SK-N-SH (cell line): ENCODE measurements around the gene KCTD4. TPM values are rescaled to one million over a fixed set of nuclear protein-coding genes. Genes with fewer than 3 reads are reported as not detected.

Experiments
- CTCF ChIA-PET: fragments of 300-600, 350-600 bp; formaldehyde crosslinking; extraction: SDS; loops from one replicate; lab custom pipeline; 2021; lab: Yijun Ruan, JAX
- POLR2A ChIA-PET: fragments of 350-600 bp; sonication (Branson Sonifier 250); formaldehyde crosslinking; extraction: SDS; loops from one replicate; lab custom pipeline; 2020; ENCODE audit warnings: antibody characterized with exemption, inconsistent platforms; lab: Yijun Ruan, JAX
- DNase-seq: peaks from one replicate; pipeline ENCODE4 v3.0.0; 2012
- H2AFZ ChIP-seq: fragments of 200-600 bp; sonication (generic); 2 replicates; pipeline ENCODE4 v1.8.1; 2016; ENCODE audit warnings: antibody characterized with exemption, mild to moderate bottlenecking, low read depth
- H3F3A ChIP-seq: fragments of 200-600 bp; sonication (generic); replicated peaks from 2 replicates; pipeline ENCODE3; 2016; ENCODE audit warnings: antibody characterized with exemption, mild to moderate bottlenecking; ENCODE audit not compliant: insufficient read depth
- H3K27ac ChIP-seq, 2 experiments: fragments of 200-500 bp in 1 of 2; fragments of 200-600 bp in 1 of 2; sonication (Bioruptor generic) in 1 of 2; sonication (generic), shearing (Covaris generic) in 1 of 2; 2 replicates each; pipeline versions ENCODE4 v1.5.1 to v1.6.1; 2014 to 2016; ENCODE audit warnings: low read depth in 2 of 2, inconsistent platforms in 1 of 2, low read length in 1 of 2, mild to moderate bottlenecking in 1 of 2, mixed read lengths in 1 of 2
- H3K27me3 ChIP-seq: fragments of 200-600 bp; sonication (generic), shearing (Covaris generic); 2 replicates; pipeline ENCODE4 v1.6.1; 2016; ENCODE audit warnings: mixed run types; ENCODE audit not compliant: insufficient read depth
- H3K36me3 ChIP-seq, 2 experiments: fragments of 200-500 bp in 1 of 2; fragments of 200-600 bp in 1 of 2; sonication (Bioruptor generic) in 1 of 2; sonication (generic) in 1 of 2; replicated peaks in 1 of 2; 2 replicates each; pipeline versions ENCODE3 to v1.5.1; 2014 to 2016; ENCODE audit warnings: low read length in 1 of 2, mild to moderate bottlenecking in 1 of 2; ENCODE audit not compliant: insufficient read depth in 2 of 2, control insufficient read depth in 1 of 2
- H3K4me1 ChIP-seq, 2 experiments: fragments of 200-500 bp in 1 of 2; fragments of 200-600 bp in 1 of 2; sonication (Bioruptor generic) in 1 of 2; sonication (generic), shearing (Covaris generic) in 1 of 2; 2 replicates each; pipeline versions ENCODE4 v1.5.1 to v1.6.1; 2014 to 2016; ENCODE audit warnings: low read depth in 1 of 2, low read length in 1 of 2, mixed run types in 1 of 2; ENCODE audit not compliant: insufficient read depth in 2 of 2, control insufficient read depth in 1 of 2
- H3K4me2 ChIP-seq: fragments of 200-600 bp; sonication (generic), shearing (Covaris generic); 2 replicates; pipeline ENCODE4 v1.6.1; 2017; ENCODE audit warnings: mixed run types
- H3K4me3 ChIP-seq, 2 experiments: fragments of 200-500 bp in 1 of 2; fragments of 200-600 bp in 1 of 2; sonication (Bioruptor generic) in 1 of 2; sonication (generic), shearing (Covaris generic) in 1 of 2; 2 replicates each; pipeline versions ENCODE4 v1.5.1 to v1.8.1; 2014 to 2016; ENCODE audit warnings: low read depth in 2 of 2, inconsistent platforms in 1 of 2, low read length in 1 of 2, mild to moderate bottlenecking in 1 of 2, mixed read lengths in 1 of 2, moderate library complexity in 1 of 2
- H3K79me2 ChIP-seq: fragments of 200-600 bp; sonication (generic); 2 replicates; pipeline ENCODE4 v1.8.1; 2017; ENCODE audit warnings: mild to moderate bottlenecking; ENCODE audit not compliant: insufficient read depth
- H3K9ac ChIP-seq: fragments of 200-600 bp; sonication (generic); 2 replicates; pipeline ENCODE4 v1.6.1; 2017; ENCODE audit warnings: mixed run types
- H3K9me2 ChIP-seq: fragments of 200-600 bp; sonication (generic); 2 replicates; pipeline ENCODE4 v1.6.1; 2017; ENCODE audit warnings: mixed run types
- H3K9me3 ChIP-seq: fragments of 200-600 bp; sonication (generic); 2 replicates; pipeline ENCODE4 v1.6.1; 2017; ENCODE audit warnings: mixed run types, mild to moderate bottlenecking, moderate library complexity
- H4K20me1 ChIP-seq: fragments of 200-600 bp; sonication (generic); 2 replicates; pipeline ENCODE4 v1.6.1; 2017; ENCODE audit warnings: mild to moderate bottlenecking, mixed run types; ENCODE audit not compliant: insufficient read depth
- CHD2 ChIP-seq: fragments of 150-350 bp; IDR thresholded peaks from 2 replicates; pipeline ENCODE4 v1.6.1; 2018; ENCODE audit warnings: low read length; ENCODE audit not compliant: partially characterized antibody
- ELF1 ChIP-seq: IDR thresholded peaks from 2 replicates; pipeline ENCODE4 v1.4.0; 2012
- EZH2phosphoT487 ChIP-seq: fragments of 200-600 bp; sonication (generic); IDR thresholded peaks from 2 replicates; pipeline ENCODE4 v1.6.1; 2017; ENCODE audit warnings: low read depth, mixed run types, mild to moderate bottlenecking, antibody characterized with exemption, moderate library complexity, borderline replicate concordance
- FOXM1 ChIP-seq: IDR thresholded peaks from 2 replicates; pipeline ENCODE4 v1.4.0; 2012; ENCODE audit warnings: low read depth, mild to moderate bottlenecking
- GABPA ChIP-seq: IDR thresholded peaks from 2 replicates; pipeline ENCODE4 v1.4.0; 2012; ENCODE audit warnings: low read depth, mild to moderate bottlenecking
- JUND ChIP-seq: IDR thresholded peaks from 2 replicates; pipeline ENCODE4 v1.4.0; 2012
- MEF2A ChIP-seq: IDR thresholded peaks from 2 replicates; pipeline ENCODE4 v1.4.0; 2012; ENCODE audit warnings: low read depth, borderline replicate concordance
- MXI1 ChIP-seq: IDR thresholded peaks from 2 replicates; pipeline ENCODE4 v1.6.1; 2012; ENCODE audit warnings: mild to moderate bottlenecking, low read depth, low read length, improper control_type of control experiment
- RFX5 ChIP-seq: IDR thresholded peaks from 2 replicates; pipeline ENCODE4 v1.6.1; 2012; ENCODE audit warnings: mild to moderate bottlenecking, improper control_type of control experiment, low read length
- SIN3A ChIP-seq: IDR thresholded peaks from 2 replicates; pipeline ENCODE4 v1.6.1; 2012; ENCODE audit warnings: low read depth, mild to moderate bottlenecking, low read length, moderate library complexity, borderline replicate concordance
- TAF1 ChIP-seq: IDR thresholded peaks from 2 replicates; pipeline ENCODE4 v1.6.1; 2012; ENCODE audit warnings: low read depth, mild to moderate bottlenecking, low read length, moderate library complexity, borderline replicate concordance
- TCF12 ChIP-seq: IDR thresholded peaks from 2 replicates; pipeline ENCODE4 v1.4.0; 2012
- TEAD4 ChIP-seq: IDR thresholded peaks from 2 replicates; pipeline ENCODE4 v1.4.0; 2012; ENCODE audit warnings: mild to moderate bottlenecking, borderline replicate concordance; ENCODE audit not compliant: insufficient read depth
- WGBS: methylation state at CpG from one replicate; pipeline ENCODE4 v1.1.6; 2017; ENCODE audit warnings: low lambda C conversion rate; 5-methylcytosine and 5-hydroxymethylcytosine counted together
- polyA plus RNA-seq, 3 experiments: library from polyadenylated mRNA; depleted of rRNA; stranded (reverse); fragments of >200 nt; gene quantifications; 2 replicates each; pipeline ENCODE4 v1.2.3, GENCODE V29; 2012
- TF ChIP-seq, protein P1 (sequence below): IDR thresholded peaks from 2 replicates; pipeline ENCODE4 v1.4.0; 2012; ENCODE audit warnings: low read depth
- TF ChIP-seq, protein P2 (sequence below): IDR thresholded peaks from 2 replicates; pipeline ENCODE4 v1.6.1; 2012; ENCODE audit warnings: mild to moderate bottlenecking, low read depth, low read length, moderate library complexity
- TF ChIP-seq, protein P3 (sequence below): fragments of 200-600 bp; sonication (generic); IDR thresholded peaks from 2 replicates; pipeline ENCODE4 v1.6.1; 2017; ENCODE audit warnings: antibody characterized with exemption, mild to moderate bottlenecking, moderate library complexity
- TF ChIP-seq, protein P4 (sequence below): IDR thresholded peaks from 2 replicates; pipeline ENCODE4; 2012

The KCTD4 gene
- polyA plus RNA-seq, 1 of the 3 experiments (the other 2 are of a cell fraction): 0.56 TPM

DNA sequence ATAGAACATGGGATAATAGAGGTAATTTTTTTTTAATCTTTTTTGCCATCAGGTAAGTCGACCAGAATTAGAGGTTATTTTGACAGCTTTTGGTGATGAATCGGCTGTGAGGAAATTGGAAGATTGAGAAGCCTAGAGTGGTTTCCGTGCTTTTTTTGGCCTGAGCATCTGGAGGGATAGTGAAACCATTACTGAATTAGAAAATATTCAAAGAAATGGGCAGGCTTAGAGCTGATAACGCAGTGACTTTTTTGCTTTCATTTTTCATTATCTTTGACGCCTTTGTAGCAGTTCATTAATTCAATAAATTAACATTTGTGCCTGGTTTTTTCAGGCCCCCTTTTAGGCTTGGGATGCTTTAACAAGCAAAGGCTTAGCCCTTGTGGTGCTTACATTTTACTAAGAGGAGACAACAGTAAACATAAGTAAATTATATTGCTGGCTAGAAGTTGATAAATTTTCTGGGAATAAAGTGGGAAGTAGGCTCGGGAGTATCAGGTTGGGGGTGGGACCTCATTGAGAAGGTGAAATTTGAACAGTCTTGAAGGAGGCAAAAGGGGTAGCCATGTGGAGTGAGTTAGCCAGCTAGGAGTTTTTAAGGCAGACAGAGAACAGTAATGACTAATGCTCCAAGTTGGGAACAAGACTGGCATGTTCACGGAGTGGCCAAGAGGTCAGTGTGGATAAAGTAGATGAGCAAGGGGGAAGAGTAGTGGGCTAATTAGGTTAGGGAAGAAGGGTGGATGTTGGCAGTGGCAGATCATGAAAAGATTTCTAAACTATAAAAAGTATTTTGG lies 44.1 kb downstream of the KCTD4 start:
- Histone ChIP-seq H3K36me3 (peaks cover 7 to 48% of the 10 kb centered on the region in 2 experiments), H3K4me3 (no peak overlapping the region), H3K27me3 (no peaks in the 10 kb centered on the region), H2AFZ (no peak overlapping the region), H3K9ac (no peak overlapping the region), H3K4me2 (no peak overlapping the region), H3K9me2 (no peaks in the 10 kb centered on the region), H3K4me1 (no peaks in the 10 kb centered on the region), H3K9me3 (no peaks in the 10 kb centered on the region), H3K27ac (no peak overlapping the region), H3K79me2 (peaks cover 4% of the 10 kb centered on the region; the same call in 1 of the 2 replicates), H3F3A (peaks cover 13% of the 10 kb centered on the region), H4K20me1 (no peaks in the 10 kb centered on the region)
- WGBS: 83% methylated on average over 7 of the region's 7 CpGs
- POLR2A ChIA-PET: no interaction called here
- TF ChIP-seq SIN3A (no peak), RFX5 (no peak)
- CTCF ChIA-PET: no interaction called here
- no peak for DNase-seq

DNA sequence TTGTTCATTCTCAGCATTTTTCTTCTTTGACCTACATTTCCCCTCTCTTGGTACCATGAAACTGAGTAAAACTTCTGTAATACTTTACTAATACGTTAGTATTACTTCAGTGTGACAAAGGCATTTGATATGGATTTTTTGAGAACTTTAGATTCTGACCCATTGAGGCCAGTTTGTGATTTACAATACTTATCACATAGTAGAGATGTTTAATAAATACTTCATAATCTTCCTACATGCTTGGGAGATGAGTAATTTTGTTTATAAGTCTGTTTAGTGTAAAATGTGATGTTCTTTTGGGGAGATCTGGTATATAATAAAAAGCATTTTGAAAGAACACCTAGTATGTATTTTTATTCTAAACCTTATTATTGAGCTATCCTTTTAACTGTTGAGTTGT lies 50.9 kb downstream of the KCTD4 start:
- ChIA-PET CTCF (no interaction called here), POLR2A (no interaction called here)
- Histone ChIP-seq H3K79me2 (peaks cover 42% of the 10 kb centered on the region), H3K4me3 (no peak overlapping the region), H3K27me3 (no peaks in the 10 kb centered on the region), H3K9ac (no peak overlapping the region), H2AFZ (no peak overlapping the region), H3K36me3 (peaks cover 4 to 16% of the 10 kb centered on the region in 2 experiments), H3K4me1 (no peaks in the 10 kb centered on the region), H4K20me1 (no peaks in the 10 kb centered on the region), H3K9me2 (no peaks in the 10 kb centered on the region), H3K27ac (no peak overlapping the region), H3K4me2 (no peak overlapping the region), H3K9me3 (no peaks in the 10 kb centered on the region), H3F3A (no peaks in the 10 kb centered on the region)
- DNase-seq: no peak
- WGBS: 90% methylated on average over 1 of the region's 1 CpG
- TF ChIP-seq, protein P1, sequence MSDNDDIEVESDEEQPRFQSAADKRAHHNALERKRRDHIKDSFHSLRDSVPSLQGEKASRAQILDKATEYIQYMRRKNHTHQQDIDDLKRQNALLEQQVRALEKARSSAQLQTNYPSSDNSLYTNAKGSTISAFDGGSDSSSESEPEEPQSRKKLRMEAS: no peak
- TF ChIP-seq EZH2phosphoT487 (no peak), JUND (no peak), MEF2A (no peak), TCF12 (no peak), FOXM1 (no peak), MXI1 (no peak), GABPA (no peak), TEAD4 (no peak), CHD2 (no peak), TAF1 (no peak), ELF1 (no peak), SIN3A (no peak)
- TF ChIP-seq, protein P2, sequence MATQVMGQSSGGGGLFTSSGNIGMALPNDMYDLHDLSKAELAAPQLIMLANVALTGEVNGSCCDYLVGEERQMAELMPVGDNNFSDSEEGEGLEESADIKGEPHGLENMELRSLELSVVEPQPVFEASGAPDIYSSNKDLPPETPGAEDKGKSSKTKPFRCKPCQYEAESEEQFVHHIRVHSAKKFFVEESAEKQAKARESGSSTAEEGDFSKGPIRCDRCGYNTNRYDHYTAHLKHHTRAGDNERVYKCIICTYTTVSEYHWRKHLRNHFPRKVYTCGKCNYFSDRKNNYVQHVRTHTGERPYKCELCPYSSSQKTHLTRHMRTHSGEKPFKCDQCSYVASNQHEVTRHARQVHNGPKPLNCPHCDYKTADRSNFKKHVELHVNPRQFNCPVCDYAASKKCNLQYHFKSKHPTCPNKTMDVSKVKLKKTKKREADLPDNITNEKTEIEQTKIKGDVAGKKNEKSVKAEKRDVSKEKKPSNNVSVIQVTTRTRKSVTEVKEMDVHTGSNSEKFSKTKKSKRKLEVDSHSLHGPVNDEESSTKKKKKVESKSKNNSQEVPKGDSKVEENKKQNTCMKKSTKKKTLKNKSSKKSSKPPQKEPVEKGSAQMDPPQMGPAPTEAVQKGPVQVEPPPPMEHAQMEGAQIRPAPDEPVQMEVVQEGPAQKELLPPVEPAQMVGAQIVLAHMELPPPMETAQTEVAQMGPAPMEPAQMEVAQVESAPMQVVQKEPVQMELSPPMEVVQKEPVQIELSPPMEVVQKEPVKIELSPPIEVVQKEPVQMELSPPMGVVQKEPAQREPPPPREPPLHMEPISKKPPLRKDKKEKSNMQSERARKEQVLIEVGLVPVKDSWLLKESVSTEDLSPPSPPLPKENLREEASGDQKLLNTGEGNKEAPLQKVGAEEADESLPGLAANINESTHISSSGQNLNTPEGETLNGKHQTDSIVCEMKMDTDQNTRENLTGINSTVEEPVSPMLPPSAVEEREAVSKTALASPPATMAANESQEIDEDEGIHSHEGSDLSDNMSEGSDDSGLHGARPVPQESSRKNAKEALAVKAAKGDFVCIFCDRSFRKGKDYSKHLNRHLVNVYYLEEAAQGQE: no peak
- TF ChIP-seq, protein P3, sequence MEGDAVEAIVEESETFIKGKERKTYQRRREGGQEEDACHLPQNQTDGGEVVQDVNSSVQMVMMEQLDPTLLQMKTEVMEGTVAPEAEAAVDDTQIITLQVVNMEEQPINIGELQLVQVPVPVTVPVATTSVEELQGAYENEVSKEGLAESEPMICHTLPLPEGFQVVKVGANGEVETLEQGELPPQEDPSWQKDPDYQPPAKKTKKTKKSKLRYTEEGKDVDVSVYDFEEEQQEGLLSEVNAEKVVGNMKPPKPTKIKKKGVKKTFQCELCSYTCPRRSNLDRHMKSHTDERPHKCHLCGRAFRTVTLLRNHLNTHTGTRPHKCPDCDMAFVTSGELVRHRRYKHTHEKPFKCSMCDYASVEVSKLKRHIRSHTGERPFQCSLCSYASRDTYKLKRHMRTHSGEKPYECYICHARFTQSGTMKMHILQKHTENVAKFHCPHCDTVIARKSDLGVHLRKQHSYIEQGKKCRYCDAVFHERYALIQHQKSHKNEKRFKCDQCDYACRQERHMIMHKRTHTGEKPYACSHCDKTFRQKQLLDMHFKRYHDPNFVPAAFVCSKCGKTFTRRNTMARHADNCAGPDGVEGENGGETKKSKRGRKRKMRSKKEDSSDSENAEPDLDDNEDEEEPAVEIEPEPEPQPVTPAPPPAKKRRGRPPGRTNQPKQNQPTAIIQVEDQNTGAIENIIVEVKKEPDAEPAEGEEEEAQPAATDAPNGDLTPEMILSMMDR: no peak
- TF ChIP-seq, protein P4, sequence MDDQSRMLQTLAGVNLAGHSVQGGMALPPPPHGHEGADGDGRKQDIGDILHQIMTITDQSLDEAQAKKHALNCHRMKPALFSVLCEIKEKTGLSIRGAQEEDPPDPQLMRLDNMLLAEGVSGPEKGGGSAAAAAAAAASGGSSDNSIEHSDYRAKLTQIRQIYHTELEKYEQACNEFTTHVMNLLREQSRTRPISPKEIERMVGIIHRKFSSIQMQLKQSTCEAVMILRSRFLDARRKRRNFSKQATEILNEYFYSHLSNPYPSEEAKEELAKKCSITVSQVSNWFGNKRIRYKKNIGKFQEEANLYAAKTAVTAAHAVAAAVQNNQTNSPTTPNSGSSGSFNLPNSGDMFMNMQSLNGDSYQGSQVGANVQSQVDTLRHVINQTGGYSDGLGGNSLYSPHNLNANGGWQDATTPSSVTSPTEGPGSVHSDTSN: no peak
